ENCODE results near the gene OGFR.

OGFR gene

DNA sequence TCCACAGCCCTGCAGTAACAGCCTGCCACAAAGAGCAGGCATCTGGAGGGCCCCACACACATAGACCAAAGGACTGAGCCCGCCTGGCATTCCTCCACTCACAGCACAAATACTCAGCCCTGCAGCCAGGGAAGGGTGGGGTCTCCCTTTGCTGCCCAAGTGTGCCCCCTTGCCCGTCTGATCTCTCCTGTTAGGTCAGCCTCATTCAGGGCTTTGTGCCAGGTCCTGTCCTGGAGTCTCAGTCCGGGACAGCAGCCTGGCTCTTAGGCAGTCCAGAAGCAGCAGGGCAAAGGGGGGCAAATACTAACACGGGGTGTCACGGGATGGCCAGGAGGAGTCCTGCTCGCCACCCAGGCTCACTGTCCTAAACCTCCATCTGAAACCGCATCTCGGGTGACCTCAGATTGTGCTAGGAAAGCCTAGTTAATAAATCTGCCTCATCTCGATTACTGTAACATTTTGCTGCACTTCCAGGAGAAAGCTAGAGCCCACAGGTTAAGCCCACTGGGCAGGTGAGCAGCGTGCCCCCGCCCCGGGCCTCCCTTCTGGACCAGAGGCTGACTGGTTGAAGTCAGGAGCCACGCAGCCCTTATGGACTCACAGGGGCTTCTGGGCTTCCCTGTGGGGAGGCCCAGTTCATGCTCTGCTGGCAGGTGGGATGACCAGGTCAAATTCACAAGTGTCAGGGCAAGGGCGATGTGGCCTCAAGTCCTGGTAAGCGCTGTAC is 3.2 kb upstream of the OGFR start:
- DNase-seq = no peak

DNA sequence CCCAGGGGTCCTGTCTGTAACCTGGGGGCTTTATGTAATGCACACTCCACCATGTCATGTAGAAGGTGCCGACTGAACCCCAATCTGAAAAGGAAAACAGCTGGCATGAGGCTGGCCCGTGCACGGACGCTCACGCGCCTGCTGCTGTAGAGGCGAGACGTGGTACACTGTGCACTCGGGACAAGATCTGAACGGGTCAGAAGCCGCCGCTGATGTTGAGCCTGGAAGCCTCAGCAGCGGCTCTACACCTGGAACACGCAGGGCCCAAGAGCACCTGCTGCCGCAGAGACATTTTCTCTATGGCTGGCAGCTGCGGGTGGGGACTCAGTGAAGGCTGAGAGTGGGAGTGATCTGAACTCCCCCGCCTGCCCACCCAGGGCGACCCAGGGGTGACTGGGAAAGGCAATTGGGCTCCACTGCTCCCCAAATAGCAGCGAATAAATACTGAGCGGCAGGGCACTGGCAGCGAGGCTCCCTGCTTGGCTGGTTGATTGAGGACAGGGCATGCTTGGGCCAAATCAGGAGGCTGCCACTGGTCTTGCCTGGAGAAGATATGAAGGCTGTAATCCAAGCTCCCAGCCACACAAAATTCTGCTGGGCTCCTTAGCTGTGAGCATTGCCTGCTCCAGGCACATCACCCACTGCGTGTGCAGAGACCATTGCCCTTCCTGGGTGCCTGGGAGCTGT is 2.5 kb upstream of the OGFR start:
- DNase-seq = no peak

DNA sequence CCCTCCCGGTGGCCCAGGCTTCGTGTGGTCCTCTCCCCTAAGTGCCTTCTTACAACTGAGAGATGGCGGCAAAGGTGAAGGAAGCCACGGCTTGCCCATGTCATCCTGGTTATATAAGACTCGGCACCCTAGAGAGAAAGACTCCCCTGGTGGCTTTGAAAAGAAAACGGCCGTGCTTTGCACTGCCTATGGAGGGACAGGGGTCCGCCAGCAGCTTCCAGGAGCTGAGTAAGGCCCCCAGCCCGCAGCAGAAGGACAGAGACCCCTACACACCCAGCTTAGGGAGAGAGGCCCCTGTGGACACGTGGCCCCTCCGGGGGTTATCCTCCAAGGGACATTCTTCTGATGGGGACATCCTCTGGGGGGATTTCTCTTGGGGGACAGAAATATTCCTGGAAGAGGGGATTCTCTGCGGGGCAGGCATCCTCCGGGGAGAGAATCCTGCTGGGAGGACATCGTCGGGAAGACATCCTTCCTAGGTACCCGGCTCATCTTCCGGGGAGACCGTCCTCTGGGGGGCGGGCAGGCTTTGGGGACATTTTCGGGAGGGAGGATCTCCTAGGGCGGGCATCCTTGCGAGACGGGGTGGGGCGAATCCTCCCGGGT is 511 bp upstream of the OGFR start:
- DNase-seq = no peak

DNA sequence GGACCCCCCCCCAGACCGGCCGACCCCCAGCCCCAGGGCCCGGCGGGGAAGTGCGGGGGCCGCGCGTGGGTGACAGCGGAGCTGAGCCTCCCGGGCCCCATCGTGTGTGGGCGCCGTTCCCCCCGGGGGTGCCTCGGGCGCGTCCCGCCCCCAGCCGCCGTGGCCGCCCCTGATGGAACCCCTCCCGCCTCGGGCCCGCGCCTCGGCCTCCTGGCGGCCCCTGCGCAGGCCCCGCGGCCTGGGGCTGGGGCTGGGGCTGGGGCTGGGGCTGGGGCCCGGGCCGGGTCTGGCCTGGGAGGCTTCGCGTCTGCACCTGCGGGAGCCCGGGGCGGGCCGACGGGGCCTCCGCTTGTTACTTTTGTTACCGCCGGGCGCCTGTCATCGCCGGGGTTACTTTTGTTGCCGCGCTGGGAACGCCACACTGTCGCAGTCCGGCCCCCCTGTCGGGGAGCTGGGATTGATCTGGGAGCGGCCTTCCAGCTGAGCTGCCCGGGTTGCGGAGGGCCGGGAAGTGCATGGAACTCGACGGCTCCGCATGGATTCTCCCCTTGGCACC is 598 bp downstream of the OGFR start:
- DNase-seq = no peak

DNA sequence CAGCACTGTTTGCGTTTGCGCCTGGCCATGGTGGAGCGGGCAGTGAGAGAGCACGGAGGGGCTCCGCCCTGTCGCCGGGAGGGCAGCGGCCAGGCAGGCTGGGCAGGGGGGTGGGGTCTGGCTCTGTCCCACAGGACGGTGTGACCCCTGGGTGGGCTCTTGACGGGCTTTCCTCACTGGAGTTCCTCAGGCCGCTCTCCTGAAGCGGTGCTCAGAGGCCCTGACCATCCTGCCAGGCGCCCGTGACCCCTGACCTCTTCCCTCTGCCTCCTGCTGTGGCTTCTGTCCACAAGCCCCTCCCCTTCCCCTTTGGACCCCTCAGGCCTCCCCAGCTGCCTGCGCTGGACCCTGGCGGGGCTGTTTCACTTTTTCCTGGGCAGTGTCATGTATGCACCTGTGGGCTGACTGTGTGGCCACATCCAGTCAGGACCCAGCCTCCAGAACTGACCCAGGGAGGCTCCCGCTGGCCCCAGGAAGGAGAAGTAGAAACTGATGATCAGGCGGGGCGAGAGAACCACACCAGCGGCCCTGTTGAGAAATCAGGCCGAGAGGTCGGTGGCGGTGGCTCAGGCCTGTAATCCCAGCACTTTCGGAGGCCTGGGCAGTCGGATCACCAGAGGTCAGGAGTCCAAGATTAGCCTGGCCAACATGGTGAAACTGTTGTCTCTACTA is 1.2 kb downstream of the OGFR start:
- no peak for DNase-seq

DNA sequence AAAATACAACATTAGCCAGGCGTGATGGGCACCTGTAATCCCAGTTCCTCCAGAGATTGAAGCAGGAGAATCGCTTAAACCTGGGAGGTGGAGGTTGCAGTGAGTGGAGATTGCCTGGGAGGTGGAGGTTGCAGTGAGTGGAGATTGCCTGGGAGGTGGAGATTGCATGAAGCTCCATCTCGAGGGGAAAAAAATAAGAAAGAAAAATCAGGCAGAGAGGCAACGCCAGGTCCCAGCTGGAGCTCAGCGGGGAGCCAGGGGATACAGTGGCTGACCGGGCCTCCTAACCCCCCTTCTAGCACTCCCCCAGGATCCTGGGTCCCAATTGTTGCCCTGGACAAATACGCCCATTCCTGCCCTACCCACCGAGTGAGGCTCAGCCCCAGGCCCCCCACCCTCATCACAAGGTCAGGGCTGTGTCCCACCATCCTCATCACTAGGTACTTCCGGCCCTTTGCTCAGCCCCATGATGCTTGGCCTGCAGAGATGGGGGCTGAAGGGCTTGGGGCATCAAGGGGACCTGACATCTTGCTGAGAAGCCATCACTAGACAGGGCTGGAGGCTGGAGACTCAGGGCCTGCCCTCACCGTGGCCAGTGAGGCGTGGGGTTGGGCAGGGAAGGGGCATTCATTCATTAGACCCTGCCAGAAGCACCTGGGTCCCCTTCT is 1.9 kb downstream of the OGFR start:
- no peak for DNase-seq

DNA sequence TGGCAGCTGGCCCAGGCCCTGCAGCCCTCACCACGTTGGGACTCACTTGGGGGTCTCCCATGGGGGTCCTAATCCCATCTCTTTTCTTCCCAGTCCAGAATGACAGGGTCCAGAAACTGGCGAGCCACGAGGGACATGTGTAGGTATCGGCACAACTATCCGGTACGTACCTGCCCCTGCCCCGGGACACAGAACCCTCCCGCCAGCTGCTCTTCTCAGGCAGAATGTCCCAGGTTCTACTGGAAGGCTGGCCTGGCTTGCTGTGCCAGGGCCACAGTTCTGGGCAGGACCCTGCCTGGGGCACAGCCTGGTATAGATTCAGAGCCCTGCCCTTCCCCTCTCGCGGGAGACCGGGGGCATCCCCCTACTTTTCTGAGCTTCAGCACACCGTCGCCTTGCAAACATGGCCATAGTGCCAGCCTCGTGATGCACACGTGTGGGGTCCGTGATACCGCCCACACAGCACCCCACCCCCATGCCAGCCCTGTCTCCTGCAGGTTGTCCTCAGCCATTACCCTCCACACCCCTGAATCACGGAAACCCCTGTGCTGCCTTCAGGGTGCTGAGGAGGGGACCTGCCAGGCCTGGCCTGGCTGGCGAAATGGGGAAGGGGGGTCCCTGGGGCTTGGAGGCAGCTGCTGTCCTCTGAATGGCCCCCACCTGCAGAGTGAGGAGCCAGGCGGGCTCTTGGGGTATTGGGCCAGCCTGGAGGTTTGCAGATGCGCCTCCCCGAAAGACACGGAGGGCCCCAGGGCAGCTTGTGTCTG is 3.0 kb downstream of the OGFR start:
- DNase-seq = no peak

DNA sequence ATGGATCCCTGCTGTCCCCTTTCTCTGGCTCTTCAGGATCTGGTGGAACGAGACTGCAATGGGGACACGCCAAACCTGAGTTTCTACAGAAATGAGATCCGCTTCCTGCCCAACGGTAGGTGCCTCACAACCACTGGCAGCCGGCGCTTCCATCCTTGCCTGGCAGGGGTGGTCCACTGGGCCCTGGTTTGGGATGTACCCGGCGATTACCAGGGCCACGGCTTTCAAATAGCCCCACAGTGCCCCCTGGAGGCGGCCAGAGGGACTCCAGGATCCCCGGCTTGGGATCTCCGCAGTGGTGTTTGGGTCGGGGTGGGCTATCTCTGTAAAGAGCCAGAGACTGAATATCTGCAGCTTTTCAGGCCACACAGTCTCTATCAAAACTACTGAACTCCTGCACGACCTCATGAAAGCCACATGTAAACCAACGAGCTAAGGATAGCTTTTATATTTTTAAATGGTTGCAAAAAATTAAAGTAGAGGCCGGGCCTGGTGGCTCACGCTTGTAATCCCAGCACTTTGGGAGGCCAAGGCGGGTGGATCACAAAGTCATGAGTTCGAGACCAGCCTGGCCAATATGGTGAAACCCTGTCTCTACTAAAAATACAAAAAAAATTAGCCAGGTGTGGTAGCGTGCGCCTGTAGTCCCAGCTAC is 3.7 kb downstream of the OGFR start:
- peak; percentile 72 for DNase-seq

DNA sequence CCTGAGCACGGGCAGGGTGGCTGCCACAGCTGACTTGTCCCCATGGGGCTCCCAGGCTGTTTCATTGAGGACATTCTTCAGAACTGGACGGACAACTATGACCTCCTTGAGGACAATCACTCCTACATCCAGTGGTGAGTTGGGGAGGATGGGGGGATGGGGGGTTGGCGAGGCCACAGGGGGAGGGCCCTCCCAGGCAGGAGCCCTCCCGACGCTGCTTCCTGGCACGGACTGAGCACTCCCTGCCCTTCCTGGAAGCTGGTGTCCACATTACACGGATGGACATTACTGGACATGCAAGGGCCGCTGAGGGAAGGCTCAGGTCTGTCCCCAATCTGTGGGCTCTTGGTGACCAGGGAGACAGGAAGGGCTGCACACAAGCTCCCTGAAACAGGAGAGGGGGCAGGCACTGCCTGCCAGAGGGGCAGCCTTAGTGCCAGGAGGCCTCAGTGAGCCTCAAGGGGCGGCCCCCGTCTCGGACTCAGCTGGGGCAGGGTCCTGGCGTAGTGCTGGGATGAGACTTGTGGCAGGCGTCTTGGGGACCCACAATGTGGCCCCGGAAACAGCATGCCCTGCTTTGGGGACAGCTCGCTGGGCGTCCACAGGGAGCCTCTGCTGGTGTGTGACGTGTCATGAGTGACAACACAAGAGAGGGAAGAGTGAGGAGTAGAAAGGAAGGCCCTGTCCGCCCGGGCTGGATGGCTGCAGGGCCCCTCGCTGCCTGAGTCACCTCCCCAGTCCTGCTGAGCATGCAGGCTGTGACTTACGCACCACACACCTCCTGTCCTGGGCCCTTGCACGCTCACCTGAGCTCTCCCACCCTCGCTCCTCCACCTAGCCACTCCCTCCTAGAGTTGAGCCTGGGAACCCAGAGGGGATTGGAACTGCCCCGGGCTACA is 5.1 kb downstream of the OGFR start:
- no peak for DNase-seq

DNA sequence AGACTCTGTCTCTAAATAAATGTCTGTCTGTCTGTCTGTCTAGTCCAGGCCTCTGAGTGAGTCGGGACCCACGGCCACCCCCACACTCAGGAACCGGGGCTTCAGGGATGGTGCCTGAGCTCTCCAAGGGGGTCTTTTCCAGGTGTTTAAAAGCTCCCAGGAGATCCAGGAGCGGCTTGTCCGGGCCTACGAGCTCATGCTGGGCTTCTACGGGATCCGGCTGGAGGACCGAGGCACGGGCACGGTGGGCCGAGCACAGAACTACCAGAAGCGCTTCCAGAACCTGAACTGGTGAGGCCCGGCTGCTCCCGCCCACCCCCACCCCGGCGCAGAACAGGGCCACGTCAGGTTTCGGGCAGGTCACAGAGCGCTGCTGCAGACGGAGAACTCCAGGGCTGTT is 6.7 kb downstream of the OGFR start:
- DNase-seq = no peak

DNA sequence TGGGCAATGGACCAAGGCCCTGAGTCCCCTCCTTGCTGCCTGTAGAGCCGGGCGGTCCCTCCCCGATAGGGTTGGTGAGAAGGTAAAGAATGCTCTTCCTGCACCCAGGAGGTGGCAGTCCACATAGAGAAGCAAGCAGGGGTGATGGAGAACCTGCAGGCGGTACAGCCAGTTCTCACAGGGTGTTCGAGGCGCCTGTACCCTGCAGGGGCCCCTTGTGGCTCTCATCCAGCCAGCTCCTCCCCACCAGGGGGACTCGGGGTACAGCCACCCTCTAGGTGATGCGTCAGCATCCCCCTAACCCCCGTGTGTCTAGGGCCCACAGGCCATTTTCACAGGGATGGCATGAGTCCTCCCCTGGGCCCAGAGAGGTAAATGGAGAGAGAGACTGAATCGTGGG is 7.1 kb downstream of the OGFR start:
- no peak for DNase-seq

DNA sequence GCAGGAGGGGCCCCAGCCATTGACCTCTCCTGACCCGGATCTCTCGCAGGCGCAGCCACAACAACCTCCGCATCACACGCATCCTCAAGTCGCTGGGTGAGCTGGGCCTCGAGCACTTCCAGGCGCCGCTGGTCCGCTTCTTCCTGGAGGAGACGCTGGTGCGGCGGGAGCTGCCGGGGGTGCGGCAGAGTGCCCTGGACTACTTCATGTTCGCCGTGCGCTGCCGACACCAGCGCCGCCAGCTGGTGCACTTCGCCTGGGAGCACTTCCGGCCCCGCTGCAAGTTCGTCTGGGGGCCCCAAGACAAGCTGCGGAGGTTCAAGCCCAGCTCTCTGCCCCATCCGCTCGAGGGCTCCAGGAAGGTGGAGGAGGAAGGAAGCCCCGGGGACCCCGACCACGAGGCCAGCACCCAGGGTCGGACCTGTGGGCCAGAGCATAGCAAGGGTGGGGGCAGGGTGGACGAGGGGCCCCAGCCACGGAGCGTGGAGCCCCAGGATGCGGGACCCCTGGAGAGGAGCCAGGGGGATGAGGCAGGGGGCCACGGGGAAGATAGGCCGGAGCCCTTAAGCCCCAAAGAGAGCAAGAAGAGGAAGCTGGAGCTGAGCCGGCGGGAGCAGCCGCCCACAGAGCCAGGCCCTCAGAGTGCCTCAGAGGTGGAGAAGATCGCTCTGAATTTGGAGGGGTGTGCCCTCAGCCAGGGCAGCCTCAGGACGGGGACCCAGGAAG is 7.7 kb downstream of the OGFR start:
- no peak for DNase-seq

DNA sequence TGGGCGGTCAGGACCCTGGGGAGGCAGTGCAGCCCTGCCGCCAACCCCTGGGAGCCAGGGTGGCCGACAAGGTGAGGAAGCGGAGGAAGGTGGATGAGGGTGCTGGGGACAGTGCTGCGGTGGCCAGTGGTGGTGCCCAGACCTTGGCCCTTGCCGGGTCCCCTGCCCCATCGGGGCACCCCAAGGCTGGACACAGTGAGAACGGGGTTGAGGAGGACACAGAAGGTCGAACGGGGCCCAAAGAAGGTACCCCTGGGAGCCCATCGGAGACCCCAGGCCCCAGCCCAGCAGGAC is 8.2 kb downstream of the OGFR start:
- no peak for DNase-seq

DNA sequence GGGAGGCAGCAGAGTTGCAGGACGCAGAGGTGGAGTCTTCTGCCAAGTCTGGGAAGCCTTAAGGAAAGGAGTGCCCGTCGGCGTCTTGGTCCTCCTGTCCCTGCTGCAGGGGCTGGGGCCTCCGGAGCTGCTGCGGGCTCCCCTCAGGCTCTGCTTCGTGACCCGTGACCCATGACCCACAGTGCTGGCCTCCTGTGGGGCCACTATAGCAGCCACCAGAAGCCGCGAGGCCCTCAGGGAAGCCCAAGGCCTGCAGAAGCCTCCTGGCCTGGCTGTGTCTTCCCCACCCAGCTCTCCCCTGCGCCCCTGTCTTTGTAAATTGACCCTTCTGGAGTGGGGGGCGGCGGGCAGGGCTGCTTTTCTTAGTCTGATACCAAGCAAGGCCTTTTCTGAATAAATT is 9.0 kb downstream of the OGFR start:
- DNase-seq = no peak

DNA sequence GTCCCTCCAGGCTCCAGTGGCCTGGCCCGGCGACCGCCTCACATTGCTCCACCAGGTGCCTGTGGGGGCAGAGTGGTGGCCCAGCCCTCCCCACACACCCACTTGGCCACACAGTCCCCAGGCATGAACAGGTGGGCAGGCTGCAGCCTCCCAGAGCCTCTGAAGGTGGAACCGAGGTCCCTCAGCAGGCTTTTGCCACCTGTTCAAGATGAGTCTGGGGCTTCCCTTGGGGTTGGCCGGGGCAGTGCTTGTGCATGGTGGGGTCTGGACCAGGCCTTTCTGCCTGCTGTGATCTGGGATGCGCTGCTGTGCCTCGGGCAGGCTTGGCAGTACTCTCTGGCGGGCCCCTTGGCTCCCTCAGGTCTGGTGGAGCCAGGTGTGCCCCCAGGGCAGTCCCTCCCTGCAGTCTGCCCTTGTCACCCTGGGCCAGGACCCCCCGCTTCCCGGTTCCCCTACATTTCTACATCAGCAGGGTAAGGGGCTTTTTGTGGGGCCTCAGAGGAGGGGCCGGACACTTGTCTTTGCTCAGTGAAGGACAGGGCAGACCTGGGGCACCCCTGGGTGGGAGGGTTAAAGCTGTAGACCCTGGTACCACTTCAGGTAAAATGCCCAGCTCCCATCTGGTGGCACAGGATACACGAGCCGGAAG is 9.5 kb downstream of the OGFR start:
- DNase-seq = no peak

DNA sequence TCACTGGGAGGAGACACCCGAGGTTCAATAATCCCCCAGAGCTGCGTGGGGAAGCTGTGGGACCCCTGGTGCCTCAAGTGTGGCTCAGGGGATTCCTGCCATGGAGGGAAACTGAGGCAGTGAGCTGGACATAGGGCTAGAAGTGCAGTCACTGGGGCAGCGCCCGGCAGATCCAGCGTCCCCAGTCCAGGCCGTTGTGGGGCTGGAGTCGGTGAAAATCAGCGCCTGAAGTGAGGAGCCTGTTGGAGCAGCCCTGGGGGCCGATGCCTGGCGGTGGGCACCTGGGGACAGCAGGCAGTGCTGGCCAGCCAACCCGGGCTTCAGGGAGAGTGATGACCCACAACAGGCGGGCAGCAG is 10.1 kb downstream of the OGFR start:
- no peak for DNase-seq

DNA sequence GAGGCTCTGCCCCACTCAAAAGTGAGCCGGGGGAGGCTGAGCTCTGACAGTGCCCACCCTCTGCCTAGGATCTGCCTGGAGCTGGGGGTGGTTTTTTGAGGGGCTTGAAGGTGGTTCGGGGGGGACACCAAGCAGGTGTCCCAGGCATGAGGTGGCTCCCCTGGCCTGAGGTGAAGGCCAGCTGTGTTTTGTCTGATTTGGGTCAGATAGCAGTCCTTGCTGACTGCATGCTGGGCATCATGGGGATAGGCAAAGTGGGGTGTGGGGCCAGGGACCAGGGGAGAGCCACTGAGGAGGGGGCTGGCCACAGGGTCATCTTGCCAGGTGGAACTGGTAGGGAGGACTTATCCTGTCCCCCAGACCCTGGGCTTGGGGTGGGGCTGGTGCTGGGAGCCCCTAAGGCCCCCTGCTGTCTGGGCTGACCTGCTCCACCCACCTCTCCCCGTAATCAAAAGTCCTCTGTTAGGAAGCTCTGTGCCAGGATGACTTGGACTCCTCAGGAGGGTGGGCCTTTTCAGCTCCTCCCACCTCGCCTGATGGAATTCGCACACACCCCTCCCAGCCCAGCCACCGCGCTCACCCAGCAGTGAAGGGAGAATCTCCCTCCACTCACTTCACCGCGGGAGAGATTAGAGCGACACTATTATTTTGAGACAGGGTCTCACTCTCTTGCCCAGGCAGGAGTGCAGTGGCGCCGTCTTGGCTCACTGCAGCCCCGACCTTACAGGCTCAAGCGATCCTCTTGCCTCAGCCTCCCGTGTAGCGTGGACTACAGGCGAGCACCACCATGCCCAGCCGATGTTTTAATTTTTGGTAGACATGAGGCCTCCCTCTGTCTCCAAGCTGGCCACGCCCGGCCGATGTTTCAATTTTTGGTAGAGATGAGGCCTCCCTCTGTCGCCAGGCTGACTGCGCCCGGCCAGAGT is 10.7 kb downstream of the OGFR start:
- DNase-seq = no peak

Data from effector CD8-positive, alpha-beta T cell (primary cell).